Measurements from ENCODE around the gene TAOK3.

TAOK3 gene

GRCh38 chr12:118206107-118206412, 166.6 kb downstream of the TAOK3 start:
- no peak for DNase-seq (ENCODE audit: low spot score)

DNA sequence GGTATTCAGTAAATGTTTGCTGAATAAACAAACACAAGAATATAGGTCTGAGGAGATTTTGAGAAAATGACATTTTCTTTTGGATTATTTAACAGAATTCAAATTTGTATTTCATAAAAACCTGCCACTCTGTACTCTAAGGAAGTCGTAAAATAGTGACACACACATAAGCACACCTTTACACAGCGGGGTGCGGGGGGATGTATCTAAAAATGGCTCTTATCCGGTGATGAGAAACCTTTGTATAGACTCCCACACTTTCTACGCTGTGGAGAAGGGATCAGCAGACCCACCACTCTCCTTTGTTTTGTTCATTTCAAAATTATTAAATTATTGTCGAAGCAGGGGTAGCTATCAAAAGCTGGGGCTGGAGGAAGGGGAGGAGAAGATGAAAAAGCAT, 178.7 kb downstream of the TAOK3 start:
- DNase-seq (ENCODE audit: low spot score) = no peak

DNA sequence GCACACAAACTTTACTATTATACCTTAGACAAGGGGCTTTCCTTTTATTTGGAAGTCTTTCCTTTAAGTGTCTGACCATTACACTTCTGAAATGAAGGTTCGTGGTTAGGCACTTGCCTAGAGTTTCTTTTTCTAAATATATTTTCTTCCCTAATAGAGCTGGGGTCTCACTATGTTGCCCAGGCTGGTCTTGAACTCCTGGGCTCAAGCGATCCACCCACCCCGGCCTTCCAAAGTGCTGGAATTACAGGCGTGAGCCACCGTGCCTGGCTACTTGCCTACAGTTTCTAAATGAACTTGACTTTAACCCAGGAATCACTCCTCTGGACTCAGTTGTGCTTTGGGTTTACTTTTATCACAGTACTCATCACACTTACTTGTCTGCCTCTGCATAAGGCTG, 179.2 kb downstream of the TAOK3 start:
- no peak for DNase-seq (ENCODE audit: low spot score)

GRCh38 chr12:118190266-118190665, 182.4 kb downstream of the TAOK3 start:
- DNase-seq (ENCODE audit: low spot score) = no peak

GRCh38 chr12:118189741-118190191, 182.9 kb downstream of the TAOK3 start:
- no peak for DNase-seq (ENCODE audit: low spot score)

DNA sequence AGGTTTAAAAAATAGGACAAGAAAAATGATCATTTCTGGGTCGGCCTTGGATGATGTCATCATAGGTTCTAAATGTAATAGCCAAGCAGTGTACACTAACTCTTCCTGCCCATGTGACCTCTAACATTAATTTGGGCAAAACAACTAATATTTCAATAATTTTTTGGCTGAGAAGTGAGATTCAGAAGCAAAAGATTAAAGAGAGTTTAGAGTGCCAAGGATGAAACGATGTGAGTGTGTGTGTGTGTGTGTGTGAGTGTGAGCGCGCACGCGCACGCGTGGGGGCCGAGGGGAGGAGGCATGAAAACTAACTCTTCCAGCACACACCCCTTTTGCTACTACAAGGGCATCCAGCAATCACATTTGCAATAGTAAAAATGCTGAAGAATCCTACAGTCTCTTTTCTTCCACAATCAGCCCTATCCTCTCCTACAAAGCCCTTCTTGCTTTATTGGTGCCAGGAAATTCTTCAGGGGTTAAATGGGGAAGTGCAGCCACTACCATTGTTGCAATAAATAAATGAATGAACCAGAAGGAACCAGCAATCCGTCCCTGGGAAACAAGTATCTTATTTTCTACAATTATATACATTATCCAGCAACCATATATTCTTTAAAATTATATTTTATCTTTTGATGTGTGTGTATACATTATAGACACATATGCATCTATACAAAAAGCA, 183.9 kb downstream of the TAOK3 start:
- DNase-seq (ENCODE audit: low spot score) = no peak

DNA sequence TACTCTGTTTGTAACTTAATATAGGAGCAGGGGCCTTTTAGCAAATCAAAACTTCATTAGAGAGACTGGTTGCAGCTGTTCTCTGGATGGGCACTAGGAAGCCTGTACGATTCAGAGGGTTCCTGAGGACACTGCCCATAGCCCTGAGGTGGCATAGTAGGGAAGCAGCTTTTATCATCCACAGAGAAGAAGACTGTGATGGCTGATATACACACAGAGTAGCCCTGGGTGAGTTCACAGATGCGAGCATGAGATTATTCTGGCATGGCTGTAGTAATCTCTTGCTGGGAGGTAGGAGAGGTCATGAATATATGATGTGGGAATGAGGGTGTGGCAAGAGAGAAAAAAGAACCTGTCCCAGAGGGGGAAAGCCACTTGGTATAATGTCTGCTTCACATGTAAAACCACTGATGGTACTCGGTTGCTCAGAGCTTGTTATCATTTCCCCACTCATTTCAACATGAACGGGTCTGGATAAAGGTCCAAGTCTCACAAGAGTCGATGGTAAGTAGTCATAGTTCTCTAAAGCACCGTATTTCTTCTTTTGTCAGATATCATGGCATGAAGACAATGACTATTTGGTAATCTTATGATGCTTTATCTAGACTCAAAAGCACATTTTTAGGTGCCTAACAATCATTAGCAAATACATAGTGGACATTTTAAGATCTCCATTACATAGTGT, 184.8 kb downstream of the TAOK3 start:
- peak; percentile 30 for DNase-seq (ENCODE audit: low spot score)

DNA sequence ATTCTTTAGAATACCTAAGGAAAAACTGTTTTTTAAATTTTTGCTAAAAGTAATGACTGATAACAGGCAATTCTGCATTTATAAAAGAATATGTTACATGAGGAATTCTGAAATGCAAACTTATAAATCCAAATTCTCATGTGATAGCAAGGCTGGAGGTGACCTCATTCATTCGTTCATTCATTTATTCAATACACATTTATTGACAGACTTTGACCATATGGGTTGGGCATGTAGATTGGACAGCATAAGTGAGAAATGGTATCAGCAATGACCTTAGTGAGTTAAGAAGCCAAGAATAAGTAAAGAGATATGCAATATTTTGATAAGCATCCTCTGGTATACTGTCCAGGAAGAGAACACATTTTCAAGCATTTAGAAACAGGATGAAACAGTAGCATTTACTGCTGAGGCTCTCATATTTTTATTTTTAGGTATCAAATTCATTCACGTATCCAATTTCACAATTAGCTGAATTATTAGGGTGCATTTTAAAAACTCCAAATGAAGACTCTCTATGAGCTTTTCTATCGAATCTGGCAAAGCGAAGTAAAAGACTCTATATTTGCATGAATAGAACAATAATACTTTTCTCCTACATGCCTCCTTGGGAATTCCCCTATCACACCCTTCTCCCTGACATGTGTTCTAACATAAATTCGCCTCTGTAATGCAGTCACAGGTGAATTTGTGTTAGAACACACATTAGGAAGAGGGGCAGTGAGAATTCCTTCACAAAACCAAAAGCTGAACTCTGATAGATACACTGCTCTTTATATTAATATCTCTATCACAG, 186.9 kb downstream of the TAOK3 start:
- DNase-seq (ENCODE audit: low spot score) = no peak

DNA sequence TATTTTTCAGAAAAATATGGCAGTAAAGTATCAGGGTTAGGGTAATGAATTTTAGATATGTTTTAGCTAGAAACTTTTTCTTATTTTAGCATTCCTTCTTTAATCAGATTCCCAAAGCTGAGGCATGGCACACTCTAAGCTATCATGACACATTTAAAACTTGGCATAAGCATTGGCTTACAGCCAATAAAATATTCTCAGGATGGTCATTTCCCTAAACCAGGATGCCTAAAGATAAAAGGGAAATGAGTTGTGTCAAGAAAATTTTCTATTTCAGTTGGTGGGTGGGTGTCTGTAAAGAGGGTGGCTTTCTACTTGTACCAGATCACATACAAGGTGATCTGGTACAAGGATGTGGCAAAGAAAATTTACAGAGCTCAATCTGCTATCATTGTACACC, 189.0 kb downstream of the TAOK3 start:
- no peak for DNase-seq (ENCODE audit: low spot score)

DNA sequence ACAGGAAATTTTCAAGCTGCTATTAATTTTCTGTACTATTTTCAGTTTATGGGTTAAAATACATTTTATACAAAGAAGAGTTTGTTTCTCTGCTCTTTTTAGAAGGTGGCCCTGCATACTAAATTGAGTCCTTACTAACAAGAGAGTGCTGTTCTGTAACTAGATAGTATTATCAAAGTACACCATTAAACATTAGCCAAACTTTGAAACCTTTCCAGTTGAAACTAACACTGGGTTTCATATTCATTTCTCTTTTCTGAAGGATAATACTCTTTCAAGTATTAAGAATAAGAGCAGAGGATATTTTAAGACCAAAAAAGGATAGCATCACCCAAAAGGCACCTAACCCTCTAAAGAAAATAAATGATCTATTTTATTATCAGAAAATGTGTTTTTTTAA, 189.6 kb downstream of the TAOK3 start:
- no peak for DNase-seq (ENCODE audit: low spot score)

DNA sequence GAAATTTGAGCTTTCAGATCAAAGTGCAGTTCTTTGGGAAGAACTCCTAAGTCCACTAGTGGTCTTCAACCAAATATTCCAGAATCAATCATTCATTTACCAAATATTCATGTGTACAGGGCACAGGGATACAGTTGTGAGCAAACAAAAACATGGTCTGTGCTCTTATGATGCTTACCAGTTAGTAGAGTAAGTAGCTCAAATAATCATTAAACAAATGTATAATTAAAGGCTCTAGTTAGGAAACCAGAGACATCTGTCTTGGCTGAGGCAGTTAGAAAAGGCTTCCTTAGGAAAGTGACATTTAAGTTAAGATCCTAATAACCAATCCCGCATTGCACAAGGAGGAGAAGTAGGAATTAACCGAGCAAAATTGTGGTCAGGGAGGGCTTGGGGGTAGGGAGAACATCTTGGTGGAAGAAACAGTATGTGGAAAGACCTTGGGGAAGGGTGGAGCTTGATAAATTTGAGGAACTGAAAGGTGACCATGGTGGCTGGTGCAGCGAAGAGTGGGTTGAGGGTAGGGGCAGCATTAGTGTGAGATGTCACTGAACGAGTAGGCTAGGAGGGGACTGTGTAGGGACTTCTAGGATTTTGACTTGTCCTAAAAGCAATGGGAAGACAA, 196.8 kb downstream of the TAOK3 start:
- no peak for DNase-seq (ENCODE audit: low spot score)

GRCh38 chr12:118166946-118167345, 205.8 kb downstream of the TAOK3 start:
- no peak for DNase-seq (ENCODE audit: low spot score)

DNA sequence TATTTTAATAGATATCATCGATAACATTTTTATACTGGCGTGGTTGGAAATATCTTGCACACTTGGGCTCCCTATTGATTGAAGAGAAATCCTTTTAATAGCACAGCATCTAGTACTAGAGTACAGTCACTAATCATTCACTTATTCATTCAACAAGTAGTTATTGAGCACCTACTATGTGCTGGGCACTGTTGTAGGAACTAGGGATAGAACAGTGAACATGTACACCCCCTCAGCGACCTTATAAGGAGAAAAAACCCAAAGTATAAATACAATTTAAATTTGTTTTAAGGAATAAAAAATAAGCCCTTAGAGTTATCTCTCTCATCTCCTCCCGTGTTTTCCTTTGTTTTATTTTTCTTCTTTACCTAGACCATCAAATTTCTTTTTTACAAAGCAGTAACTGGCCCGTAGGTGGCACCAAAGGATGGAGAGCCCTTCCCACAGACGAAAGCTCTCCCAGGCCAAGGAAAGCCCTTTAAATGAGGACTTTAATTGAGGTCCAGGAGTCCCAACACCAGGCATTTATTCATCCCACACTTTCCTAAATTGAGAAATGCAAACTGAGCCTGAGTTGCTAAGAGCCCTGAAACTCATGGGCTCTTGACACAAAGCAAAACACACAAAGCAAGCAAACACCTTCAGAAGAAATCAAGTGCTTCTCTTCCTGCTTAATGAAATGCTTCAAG, 207.8 kb downstream of the TAOK3 start:
- DNase-seq (ENCODE audit: low spot score) = no peak

DNA sequence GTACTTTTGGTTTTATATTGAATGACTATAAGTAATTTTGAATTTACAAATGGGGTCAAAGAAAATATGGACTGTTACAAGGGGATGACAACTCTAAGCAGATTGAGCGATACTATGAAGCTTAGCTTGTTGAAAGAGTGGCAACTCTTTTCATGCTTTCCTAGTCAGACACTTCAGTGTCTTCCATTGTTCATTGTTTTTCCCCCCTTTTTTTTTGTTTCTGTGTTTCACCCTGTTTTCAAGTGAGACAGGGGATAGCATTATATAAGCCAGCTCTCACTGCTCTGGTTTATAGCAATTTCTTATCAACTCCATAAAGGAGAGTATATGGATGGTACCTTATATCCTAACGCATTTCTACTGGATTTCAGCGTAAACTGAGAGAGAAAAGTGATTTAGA, 212.2 kb downstream of the TAOK3 start:
- no peak for DNase-seq (ENCODE audit: low spot score)

DNA sequence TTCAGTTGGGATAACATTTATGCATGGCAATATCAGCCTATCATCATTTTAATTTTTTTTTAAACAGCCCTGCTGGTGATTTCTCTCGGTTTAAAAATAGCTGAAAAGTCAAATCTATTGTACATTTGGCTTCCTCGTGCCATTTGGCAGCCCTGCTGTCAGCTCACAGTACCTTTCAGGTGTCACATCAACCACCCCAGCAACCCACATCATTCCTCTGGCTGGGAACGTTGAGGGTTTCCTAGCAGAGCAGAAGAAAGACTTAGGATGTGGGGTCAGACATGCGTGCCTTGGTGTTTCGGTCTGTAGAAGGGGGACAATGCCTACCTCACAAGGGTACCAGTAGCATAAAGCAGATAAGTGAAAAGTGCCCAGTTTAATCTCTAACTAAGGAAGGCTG, 221.0 kb downstream of the TAOK3 start:
- no peak for DNase-seq (ENCODE audit: low spot score)

DNA sequence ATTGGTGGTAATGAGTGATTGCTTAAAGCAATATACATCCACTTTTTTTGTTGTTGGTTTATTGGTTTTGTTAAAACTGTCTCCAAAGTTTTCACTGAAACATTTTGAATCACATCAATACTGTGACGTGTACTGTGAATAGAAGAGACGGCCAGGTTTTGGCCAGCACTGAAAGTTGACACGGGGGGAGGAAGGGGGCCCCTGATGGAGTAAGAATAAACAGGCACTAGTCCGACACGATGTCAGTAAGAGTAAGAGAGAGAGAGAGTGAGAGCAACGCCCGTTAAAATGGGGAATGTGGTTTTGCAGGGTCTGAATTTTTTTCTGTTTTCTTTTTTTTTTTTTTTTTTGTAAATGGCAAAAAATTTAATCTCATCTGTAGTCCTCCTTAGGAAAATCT, 222.1 kb downstream of the TAOK3 start:
- DNase-seq (ENCODE audit: low spot score) = no peak

DNA sequence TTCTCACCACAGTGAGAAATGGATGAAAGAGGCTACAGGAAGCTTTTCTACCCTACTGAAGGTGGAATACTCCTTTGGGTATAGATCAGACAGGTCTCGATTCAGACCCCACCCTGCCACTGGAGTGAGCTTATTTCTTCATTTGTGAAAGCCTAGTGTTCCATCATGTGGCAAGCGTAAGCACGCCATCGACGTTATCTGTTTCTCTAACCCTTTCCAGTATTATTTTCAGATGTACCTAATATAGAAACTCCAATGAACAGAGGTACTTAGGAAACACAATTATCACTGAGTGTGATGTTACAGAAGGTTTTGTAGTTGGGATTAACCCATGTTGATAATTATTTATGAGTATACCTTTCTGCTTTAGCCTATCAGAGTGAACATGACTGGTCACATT, 224.4 kb downstream of the TAOK3 start:
- DNase-seq (ENCODE audit: low spot score) = no peak

- DNase-seq (ENCODE audit: low spot score) = no peak
These were observed 226.9 kb downstream of the TAOK3 start for GRCh38 chr12:118145798-118146156.

DNA sequence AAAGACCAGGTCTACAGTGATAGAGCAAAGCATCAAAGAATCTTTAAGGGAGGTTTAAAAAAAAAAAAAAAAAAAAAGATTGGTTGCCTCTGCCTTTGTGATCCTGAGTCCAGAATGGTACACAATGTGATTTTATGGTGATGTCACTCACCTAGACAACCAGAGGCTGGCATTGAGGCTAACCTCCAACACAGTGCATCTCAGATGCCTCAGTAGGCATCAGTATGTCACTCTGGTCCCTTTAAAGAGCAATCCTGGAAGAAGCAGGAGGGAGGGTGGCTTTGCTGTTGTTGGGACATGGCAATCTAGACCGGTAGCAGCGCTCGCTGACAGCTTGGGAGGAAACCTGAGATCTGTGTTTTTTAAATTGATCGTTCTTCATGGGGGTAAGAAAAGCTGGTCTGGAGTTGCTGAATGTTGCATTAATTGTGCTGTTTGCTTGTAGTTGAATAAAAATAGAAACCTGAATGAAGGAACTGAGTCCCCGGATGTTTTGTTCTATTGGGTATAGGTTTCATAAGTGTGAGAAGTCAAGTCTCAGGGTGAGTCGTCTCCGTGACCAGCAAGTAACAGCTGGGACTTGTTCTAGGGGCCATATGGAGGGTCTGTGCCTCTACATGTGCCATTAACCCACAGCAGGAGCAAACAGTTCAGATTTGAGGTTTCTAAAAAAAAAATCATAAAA, 227.5 kb downstream of the TAOK3 start:
- DNase-seq (ENCODE audit: low spot score) = no peak

DNA sequence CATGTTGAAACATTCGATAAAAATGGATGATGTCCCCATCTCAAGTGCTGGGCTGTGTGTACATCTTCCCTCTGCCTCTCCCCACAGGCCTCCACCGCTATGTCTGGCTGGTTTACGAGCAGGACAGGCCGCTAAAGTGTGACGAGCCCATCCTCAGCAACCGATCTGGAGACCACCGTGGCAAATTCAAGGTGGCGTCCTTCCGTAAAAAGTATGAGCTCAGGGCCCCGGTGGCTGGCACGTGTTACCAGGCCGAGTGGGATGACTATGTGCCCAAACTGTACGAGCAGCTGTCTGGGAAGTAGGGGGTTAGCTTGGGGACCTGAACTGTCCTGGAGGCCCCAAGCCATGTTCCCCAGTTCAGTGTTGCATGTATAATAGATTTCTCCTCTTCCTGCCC, 228.2 kb downstream of the TAOK3 start:
- no peak for DNase-seq (ENCODE audit: low spot score)

DNA sequence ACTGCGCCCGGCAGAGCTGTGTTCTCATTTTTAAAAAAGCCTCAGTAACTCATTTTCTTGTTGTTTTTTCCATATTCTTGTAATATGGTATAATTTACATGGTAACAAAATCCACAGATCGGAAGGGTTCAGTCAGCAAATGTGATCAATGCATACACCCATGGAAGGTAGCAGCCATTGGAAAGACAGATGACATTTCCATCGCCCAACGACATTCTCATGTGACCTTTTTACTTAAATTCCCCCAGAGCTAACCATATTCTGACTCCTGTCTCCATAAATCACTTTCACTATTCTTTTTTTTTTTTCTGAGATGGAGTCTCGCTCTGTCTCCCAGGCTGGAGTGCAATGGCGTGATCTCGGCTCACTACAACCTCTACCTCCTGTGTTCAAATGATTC, 231.9 kb downstream of the TAOK3 start:
- no peak for DNase-seq (ENCODE audit: low spot score)
